Measurements from ENCODE around the gene ATPAF2. TPM values are rescaled to one million over a fixed set of nuclear protein-coding genes. Genes with fewer than 3 reads are reported as not detected.

ATPAF2 gene
- total RNA-seq, 1 donor, result 13.0 TPM

DNA sequence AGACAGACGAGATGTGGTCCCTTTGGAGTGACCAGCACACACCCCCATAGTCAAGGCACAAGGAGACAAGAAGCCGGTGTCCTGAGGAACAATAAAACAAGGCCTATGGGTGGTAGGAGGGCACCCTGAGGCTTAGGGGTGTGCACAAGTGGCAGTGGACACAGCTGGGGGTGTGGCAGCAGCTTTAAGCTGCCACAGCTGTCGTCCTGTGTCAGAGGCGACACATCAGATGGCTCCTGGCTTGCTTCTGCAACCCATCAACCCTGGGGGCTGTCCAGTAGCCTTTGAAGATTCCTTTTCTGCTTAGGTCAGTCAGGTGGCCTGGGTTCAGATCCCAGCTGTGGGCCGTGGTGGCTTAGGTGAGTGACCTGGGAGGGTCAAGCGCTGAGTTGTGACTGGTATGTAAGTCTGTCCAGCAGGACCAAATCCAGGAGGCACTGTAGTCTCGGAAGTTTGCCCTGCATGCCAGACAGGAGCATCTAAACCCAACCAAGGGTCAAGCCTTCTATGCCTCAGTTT is 50.5 kb downstream of the ATPAF2 start:
- DNase-seq (ENCODE audit: low read depth), result no peak
- no peak for TF ChIP-seq CTCF (IDR thresholded peaks at IDR 0.05; ENCODE audit: insufficient read depth, low read depth, low read length)
- H3K4me3 ChIP-seq (ENCODE audit: low read depth, low read length), result no peak overlapping the region

- no peak for TF ChIP-seq CTCF (IDR thresholded peaks at IDR 0.05; ENCODE audit: insufficient read depth, low read depth, low read length)
- DNase-seq (ENCODE audit: low read depth), result no peak
- no peak overlapping the region for H3K4me3 ChIP-seq (ENCODE audit: low read depth, low read length)
Observed at GRCh38 chr17:17987901-17988300, 51.1 kb downstream of the ATPAF2 start.

DNA sequence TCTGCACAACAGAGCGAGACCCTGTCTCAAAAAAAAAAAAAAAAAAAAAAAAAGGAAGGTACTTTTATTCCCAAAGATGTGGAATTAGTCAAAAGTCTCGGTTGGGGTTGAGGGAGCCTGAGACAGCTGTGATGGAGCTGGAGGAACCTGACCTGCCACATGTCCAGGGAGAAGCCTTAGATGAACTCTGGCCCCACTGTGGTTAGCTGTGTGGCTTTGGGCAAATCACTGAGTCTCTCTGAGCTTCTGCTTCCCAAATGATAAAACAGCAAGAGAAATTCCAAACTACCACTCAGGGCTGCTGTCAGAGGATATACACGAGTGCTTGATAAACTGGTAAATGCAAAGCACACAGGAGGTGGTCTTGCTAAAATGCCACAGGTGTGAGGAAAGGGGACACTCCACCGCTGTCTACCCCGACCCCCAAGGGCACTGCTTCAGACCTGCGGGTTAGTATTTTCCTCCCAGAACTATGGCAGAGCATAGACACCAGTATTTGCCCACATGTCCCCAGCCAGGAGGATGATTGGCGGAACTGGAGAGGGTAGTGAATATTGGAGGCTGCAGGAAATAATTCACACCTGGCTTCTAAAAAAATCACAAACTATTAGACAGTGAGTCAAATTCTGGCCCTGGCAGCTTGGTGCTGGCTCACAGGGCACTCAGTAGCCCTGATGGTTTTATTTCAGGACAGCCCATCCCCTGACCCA is 51.6 kb downstream of the ATPAF2 start:
- no peak overlapping the region for H3K4me3 ChIP-seq (ENCODE audit: low read depth, low read length)
- TF ChIP-seq CTCF (IDR thresholded peaks at IDR 0.05; ENCODE audit: insufficient read depth, low read depth, low read length), result no peak
- no peak for DNase-seq (ENCODE audit: low read depth)

DNA sequence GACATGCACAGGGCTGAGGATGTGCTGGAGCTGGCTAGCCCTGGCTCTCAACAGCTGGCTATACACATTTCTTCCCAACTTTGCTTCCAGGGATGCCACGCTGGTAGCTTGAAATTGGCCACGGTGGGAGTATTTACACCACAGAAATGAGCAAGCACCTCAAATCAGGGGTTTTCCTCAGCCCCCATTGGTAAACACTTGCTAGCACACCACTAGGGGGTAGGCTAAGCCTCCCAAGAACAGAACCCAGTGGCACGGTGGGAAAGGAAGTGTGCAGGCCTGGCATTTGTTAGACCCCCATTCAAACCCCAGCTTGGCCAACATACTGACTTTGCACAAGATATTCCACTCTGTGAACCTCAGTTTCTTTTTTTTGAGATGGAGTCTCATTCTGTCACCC is 53.4 kb downstream of the ATPAF2 start:
- TF ChIP-seq CTCF (IDR thresholded peaks at IDR 0.05; ENCODE audit: insufficient read depth, low read depth, low read length), result peak; percentile 39
- no peak for DNase-seq (ENCODE audit: low read depth)
- no peak overlapping the region for H3K4me3 ChIP-seq (ENCODE audit: low read depth, low read length)

- TF ChIP-seq CTCF (IDR thresholded peaks at IDR 0.05; ENCODE audit: insufficient read depth, low read depth, low read length), result no peak
- DNase-seq (ENCODE audit: low read depth), result no peak
- H3K4me3 ChIP-seq (ENCODE audit: low read depth, low read length), result no peak overlapping the region
Observed at GRCh38 chr17:17985153-17985552, 53.8 kb downstream of the ATPAF2 start.

DNA sequence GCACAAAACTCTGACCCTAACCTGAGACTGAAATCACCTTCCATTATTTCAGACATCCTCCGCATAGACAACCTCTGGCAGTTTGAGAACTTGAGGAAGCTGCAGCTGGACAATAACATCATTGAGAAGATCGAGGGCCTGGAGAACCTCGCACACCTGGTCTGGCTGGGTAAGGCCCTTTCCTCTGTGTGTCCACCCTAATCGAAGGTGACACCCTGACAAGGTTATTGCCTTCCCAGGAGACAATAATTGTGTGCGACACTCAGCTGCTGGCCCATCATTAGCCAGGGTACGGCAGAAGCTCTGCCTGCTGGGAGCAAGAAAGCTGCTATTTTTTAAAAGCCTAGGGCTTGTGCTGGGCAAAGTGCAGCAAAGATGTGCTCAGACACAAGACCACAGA is 55.2 kb downstream of the ATPAF2 start:
- no peak overlapping the region for H3K4me3 ChIP-seq (ENCODE audit: low read depth, low read length)
- TF ChIP-seq CTCF (IDR thresholded peaks at IDR 0.05; ENCODE audit: insufficient read depth, low read depth, low read length), result no peak
- DNase-seq (ENCODE audit: low read depth), result no peak

GRCh38 chr17:17983376-17983775 is 55.6 kb downstream of the ATPAF2 start:
- no peak for DNase-seq (ENCODE audit: low read depth)
- H3K4me3 ChIP-seq (ENCODE audit: low read depth, low read length), result no peak overlapping the region
- no peak for TF ChIP-seq CTCF (IDR thresholded peaks at IDR 0.05; ENCODE audit: insufficient read depth, low read depth, low read length)

All from fibroblast of villous mesenchyme (primary cell).